GM12865 (cell line): Measurements from ENCODE around the gene CMTM1.
"Not testable (repeated sequence)": the region's sequence is repeated elsewhere in the genome, so short reads cannot be mapped to it uniquely, and the experiment has no call there.

Experiments
- DNase-seq: peaks from one replicate; pipeline ENCODE4 v3.0.0; 2010; ENCODE audit warnings: low read depth
- H3K4me3 ChIP-seq: 2 replicates; pipeline ENCODE4 v1.5.1; 2011; ENCODE audit warnings: mild to moderate bottlenecking, low read depth, low read length, control low read depth
- CTCF ChIP-seq: IDR thresholded peaks from 2 replicates; pipeline ENCODE4 v1.5.1; 2011; ENCODE audit warnings: low read length, control low read depth, low read depth, inconsistent platforms; ENCODE audit not compliant: insufficient read depth; ENCODE audit errors: missing control alignments

CMTM1 gene

GRCh38 chr16:66592814-66593213 is 26.6 kb downstream of the CMTM1 start:
- no peak for DNase-seq
- H3K4me3 ChIP-seq, result no peak overlapping the region
- TF ChIP-seq CTCF, result no peak

- H3K4me3 ChIP-seq, result no peak overlapping the region
- no peak for TF ChIP-seq CTCF
- peak; percentile 19 for DNase-seq
Observed at GRCh38 chr16:66594739-66595138, 28.5 kb downstream of the CMTM1 start.

- not testable (repeated sequence) for DNase-seq, H3K4me3 ChIP-seq
Observed at GRCh38 chr16:66596559-66596958, 30.3 kb downstream of the CMTM1 start.

GRCh38 chr16:66596986-66597848 is 31.0 kb downstream of the CMTM1 start:
- no peak for TF ChIP-seq CTCF
- DNase-seq, result peak; percentile 21
- H3K4me3 ChIP-seq, result no peak overlapping the region

- no peak overlapping the region for H3K4me3 ChIP-seq
- DNase-seq, result no peak
- TF ChIP-seq CTCF, result no peak
Observed at GRCh38 chr16:66598111-66598510, 31.9 kb downstream of the CMTM1 start.

- TF ChIP-seq CTCF, result no peak
- no peak overlapping the region for H3K4me3 ChIP-seq
- DNase-seq, result no peak
Observed at GRCh38 chr16:66599726-66600125, 33.5 kb downstream of the CMTM1 start.

- no peak for DNase-seq
- no peak for TF ChIP-seq CTCF
- no peak overlapping the region for H3K4me3 ChIP-seq
Observed at GRCh38 chr16:66600477-66600876, 34.2 kb downstream of the CMTM1 start.
